HL-60/S4 treated with retinoic acid at 250 ng/mL for 4 days and 3 days (cell line): ENCODE data around the gene SGIP1.

Source experiments
- in situ Hi-C: fragments of 300-500 bp; cut with MboI; formaldehyde crosslinking; loops from 2 replicates; pipeline ENCODE4 v1.7.0; 2022; ENCODE audit warnings: low sequenced_read_pairs

SGIP1 gene, protein sequence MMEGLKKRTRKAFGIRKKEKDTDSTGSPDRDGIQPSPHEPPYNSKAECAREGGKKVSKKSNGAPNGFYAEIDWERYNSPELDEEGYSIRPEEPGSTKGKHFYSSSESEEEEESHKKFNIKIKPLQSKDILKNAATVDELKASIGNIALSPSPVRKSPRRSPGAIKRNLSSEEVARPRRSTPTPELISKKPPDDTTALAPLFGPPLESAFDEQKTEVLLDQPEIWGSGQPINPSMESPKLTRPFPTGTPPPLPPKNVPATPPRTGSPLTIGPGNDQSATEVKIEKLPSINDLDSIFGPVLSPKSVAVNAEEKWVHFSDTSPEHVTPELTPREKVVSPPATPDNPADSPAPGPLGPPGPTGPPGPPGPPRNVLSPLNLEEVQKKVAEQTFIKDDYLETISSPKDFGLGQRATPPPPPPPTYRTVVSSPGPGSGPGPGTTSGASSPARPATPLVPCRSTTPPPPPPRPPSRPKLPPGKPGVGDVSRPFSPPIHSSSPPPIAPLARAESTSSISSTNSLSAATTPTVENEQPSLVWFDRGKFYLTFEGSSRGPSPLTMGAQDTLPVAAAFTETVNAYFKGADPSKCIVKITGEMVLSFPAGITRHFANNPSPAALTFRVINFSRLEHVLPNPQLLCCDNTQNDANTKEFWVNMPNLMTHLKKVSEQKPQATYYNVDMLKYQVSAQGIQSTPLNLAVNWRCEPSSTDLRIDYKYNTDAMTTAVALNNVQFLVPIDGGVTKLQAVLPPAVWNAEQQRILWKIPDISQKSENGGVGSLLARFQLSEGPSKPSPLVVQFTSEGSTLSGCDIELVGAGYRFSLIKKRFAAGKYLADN

DNA sequence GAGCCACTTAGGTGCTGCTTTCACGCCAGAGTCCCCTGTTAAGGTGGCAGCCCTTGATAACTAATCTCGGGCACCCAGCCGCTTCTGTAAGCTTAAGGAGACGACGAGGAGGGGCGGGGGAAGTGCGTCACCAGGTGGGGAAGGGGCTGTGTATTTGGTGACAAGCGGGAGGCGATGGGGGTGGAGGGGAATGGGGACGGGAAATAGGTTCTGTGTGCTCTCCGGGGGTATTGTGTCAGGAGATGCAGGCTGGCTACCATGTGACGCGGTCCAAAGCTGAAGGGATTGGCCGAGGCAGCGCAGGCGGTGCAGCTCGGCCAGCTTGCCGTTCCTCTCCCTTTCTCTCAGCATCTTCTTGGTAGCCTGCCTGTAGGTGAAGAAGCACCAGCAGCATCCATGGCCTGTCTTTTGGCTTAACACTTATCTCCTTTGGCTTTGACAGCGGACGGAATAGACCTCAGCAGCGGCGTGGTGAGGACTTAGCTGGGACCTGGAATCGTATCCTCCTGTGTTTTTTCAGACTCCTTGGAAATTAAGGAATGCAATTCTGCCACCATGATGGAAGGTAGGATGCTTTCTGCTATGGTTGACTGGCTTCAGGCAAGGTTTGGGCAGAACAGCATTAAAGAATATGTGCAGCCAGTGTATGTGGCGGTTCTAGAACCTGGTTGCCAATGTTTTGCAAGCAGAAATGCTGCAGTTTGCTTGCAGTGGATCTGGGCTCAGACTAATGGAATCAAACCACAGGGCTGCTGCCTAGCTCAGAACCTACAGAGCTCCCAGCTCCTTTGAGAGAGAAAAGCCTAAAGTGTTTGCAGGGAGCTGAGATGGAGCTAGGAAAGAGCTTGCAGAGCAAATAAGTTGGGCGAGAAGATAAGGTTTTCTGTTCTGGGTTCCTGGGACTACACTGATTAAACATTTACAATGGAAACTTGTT lies at the start of gene SGIP1:
TSS of gene SGIP1 (plus strand) at position 350 of the 937 bp plus-strand sequence. CDS start at position 556, 206 bp downstream.
- in situ Hi-C loops, result no loop called here

DNA sequence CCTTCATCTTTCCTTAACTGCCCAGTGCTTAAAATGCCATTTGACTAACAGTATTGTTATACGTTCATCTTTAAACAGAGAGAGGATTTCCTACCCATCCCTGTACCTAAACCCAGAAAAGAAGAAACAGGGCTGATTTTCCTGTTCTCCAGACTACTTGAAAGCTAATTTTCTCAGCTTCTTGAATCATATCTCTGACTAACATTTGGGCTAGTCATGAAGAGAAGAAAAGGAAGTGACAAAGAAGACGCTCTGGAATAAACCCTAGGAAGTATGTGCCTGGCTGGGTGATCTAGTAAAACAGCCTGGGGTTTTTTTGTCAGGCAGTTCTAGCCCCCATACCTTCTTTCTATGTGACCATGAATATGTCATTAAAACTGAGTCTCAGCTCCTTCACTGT lies 44.8 kb upstream of the SGIP1 start:
- in situ Hi-C loops, result no loop called here

DNA sequence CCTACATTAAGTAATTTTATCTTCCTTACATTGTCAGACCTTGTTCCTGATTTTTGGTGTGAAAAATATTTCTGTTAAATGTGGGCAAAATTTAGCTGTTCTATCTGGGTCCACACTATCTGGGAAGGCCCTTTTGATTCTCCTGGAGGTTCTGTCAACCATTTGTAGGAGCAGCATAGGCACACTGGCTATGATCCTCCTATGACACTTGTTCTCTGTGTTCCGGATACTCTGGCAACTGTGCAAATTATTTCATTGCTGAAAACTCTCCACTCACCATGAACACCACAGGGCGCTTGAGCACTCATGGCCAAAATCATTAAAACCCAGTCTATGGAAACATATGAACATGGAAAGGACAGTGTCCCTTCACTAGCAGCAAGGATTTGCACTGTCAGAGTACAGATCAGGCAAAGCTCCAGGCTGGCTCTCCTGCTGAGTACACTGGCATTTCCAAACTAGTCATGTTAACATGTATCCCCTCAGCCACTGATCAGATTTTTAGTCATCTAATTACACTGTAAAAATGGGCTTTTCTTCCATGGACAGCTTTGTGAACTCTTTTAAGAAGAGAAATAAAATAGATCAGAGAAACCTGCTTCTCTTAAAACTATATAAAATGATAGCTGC lies 43.9 kb upstream of the SGIP1 start:
- in situ Hi-C loops, result no loop called here

DNA sequence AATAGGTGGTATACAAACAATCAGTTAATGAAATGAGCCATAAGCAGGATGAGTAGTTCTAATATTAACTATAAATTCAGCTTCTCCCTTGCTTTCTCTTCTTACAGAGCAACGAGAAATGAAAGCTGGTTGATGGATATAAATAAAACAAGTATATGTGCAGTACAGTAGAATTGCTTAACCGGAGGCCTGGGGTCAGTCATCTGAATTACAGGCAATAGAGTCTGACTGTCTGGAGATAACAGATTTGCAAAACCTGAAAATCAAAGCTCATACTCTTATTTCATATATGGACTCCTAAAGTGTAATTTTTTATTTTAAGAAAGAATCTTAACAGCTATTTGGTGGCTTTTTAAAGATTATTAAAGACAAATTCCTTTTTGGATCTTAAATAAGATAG lies 43.1 kb upstream of the SGIP1 start:
- in situ Hi-C loops, result no loop called here

DNA sequence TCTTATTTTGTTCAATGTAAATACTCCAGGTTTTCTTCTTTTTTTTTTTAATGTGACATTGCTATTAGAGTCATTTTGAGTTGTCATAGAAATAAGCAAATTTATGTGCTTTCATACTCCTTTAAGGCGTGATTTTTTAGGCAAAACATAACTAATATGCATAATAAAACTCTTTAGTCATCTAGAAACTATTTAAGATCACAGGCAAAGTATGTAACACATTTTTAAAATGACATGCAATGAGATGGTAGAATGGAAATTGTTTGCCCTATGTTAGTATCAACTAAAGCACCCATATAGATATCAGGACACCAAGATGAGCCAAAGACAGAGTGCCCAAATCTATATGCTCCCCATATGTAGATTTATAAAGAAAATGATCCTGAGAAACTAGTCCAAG lies 41.5 kb upstream of the SGIP1 start:
- in situ Hi-C loops, result no loop called here

DNA sequence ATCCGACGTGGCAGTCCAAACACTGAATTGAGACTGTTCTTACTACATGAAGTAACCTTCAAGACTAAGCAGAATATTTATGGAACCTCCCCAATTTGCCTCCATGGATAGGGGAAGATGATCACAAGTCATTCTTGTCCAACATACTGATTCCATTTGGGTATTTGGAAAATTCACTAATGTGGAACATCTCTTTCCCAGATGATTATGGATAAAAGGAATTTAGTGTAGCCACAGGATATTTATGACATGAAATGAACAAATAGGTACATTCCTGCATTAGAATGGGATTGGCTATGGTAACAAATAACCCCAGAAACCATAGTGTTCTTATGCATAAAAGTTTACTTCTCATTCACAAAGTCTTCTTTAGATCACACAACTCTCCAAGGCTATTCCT lies 40.2 kb upstream of the SGIP1 start:
- in situ Hi-C loops, result no loop called here

DNA sequence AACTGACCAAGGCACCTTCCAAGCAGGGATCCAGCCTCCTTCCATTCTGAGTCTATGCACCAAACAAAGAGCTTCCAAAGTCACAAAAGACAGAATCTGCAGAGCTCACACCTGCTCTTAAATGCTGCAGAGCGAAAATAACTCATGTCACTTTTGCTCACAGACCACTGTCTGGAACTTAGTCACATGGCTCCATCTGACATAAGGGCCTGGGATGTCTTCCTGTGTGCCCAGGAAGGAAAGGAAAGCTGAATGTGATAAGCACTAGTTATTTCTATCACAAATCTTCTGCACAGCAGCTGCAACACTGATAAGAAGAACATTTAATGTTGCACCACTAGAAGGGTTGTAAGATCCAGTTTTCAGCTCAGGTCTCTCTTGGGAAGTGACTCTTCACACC lies 39.5 kb upstream of the SGIP1 start:
- in situ Hi-C loops, result no loop called here

DNA sequence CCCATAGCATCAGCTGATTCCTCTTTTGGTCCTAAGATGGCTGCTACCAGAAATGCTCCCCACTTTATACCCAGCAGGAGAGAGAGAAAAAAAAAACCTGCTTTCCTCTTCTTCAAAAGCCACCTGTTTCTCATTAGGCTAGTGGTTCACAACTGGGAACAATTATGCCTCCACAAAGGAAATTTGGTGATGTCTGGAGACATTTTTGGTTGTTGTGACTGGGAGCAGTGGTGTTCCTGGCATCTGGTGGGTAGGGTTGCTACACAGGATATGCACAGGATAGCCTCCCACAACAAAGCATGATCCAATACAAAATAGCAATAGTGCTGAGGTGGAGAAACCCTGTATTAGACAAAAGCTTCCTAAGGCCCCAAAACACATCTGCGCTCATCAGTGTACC lies 38.5 kb upstream of the SGIP1 start:
- in situ Hi-C loops, result no loop called here

DNA sequence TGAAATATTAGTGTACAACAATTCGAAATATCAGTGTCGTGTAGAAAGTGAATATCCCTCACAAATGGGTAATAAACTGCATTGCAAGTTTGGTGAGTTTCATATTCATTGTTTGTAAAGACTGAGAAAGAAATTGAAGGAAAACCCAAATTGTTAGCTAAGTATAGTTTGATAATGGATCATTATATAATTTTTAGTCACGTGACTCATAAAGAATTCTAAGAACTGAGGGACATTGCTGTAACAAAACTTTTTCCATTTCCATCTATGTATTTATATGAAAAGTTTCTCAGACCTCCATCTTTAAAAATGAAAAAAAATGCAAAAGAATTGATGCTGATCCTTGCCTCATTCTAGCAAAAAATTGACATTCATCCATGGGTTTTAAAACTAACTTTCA lies 36.0 kb upstream of the SGIP1 start:
- in situ Hi-C loops, result no loop called here

DNA sequence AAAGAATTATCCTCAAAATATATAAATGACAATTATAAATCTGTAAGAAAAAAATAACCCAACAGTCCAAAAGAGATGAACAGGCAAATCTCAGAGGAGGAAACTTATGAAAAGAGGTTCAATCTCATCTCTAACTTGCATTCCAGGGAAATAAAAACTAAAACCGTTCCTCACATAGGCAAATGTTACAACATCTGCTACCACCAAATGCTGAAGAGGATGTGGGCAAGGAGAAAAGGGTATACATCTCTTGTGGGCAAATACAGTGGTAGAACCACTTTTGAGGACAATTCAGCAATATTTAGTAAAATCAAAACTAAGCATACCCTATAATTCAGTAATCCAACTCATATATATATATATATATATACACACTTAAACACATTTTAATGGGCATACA lies 33.7 kb upstream of the SGIP1 start:
- in situ Hi-C loops, result no loop called here

DNA sequence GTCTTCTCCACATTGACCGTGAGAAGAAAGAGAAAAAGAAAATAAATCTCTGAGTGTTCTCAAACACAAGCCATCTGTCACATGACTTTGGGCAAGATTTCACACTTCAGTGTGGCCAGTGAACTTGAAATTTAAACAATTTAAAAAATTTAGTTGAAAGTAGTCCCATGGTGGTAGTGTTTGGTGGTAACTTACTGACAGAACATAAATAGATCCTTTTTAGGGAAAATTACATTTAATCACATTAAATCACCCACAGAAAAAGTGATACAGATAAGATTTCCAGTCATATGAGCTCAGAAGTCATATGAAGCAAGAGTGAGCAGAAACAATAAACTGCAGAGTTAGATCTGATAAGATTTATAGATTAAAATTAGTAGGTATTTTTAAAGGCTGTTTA lies 31.9 kb upstream of the SGIP1 start:
- in situ Hi-C loops, result no loop called here

DNA sequence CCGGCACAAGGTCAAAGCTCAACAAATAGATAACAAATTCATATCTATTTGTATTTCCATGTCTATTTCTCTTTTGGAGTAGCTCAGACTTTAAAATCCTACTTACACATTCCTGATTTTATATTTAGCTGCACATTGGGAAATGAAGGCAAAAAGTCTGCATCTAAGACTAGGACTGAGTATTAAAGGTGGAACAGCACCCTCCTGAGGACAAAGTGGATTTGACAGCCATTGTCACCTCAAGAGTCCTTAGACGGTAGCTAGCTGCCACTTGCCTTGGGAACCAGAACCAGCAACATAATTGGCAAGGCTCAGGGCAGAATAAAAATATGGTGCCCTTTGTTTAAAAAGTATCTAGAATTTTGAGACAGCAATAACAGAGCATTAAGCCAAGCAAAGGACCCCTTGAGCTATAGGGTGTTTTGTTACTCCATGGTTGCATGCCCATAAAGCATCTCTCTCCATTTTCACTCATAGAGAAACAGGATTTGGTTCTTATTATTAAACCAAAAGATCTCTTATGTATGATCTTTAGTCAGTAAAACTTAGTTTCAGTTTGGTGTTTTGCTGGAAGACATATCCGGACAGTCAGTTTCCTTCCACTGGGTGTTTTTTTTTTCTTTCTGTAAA lies 30.0 kb upstream of the SGIP1 start:
- in situ Hi-C loops, result no loop called here

DNA sequence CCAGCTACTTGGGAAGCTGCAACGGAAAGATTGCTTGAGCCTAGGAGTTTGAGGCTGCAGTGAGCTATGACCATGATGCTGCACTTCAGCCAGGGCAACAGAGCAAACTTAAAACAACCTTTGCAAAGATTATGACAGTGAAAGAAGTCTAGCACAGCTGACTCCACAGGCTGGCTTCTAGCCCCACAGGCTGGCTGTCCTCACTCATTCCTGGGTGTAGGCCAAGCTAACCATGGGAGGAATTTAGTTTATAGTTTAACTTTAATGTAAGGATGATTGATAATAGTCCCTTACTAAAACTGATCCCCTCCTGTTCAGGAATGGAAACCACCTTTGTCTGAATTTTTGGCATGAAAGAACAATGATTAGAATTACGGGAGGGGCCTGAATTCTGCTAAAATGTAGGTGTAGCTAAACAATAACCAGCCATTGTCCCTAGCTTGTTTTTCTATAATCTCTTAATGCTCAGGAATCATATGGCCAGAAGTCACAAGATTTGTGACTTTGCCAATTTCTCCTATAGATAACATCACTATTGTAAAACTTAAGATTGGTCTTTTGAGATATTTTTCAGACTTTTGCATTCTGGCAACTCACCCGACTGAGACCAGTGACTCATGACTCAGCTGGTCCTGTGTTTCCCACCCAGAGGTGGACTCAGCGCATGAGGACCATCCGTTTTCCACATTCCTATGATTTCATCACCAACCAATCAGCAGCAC lies 28.1 kb upstream of the SGIP1 start:
- in situ Hi-C loops, result no loop called here

DNA sequence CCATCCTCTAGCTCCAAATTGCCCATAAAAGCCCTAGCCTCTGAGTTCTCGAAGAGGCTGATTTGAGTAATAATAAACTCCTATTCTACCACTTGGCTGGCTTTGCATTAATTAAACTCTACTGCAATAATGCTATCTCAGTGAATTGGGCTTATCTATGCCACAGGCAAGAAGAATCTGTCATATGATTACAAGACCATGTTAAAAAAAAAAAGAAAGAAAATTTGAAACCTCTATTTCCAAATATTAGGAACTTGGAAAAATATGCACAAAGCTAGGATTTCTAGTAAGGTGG lies 27.6 kb upstream of the SGIP1 start:
- in situ Hi-C loops, result no loop called here

DNA sequence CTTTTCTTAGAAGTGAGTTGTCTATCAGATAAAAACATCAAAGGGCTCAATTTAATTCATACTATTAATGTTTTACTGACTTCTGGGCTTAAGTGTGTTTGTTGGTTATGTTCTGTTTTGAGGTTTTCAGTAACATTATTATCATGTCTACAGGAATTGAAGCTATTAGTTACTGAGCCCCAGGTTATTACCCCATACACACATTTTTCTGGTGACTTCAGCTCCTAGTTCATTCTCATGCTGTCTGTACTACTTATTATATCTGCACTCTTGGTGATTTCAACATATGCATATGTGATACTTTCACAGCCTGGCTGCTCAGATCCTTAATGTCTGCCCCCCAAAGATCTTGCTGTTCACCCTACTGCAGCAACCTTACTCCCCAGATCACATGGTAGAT lies 27.0 kb upstream of the SGIP1 start:
- in situ Hi-C loops, result no loop called here

DNA sequence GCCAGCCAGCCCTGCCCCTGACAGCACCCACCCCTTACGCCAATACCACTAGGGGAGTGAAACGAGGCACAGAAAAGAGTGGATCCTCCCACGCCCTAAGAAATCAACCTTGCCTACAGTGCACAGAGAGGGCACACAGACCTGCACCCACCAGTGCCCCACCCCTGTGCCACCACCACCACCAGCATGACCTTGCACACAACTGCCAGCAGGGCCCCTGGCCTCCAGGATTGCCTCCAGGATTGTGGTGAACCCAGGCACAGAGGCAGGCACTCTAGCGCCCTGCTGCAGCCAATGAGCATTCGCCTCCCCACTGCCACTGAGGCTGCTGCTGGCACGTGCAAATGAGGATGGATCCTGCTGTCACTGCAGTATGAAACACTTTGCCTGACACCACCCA lies 23.5 kb upstream of the SGIP1 start:
- in situ Hi-C loops, result no loop called here

DNA sequence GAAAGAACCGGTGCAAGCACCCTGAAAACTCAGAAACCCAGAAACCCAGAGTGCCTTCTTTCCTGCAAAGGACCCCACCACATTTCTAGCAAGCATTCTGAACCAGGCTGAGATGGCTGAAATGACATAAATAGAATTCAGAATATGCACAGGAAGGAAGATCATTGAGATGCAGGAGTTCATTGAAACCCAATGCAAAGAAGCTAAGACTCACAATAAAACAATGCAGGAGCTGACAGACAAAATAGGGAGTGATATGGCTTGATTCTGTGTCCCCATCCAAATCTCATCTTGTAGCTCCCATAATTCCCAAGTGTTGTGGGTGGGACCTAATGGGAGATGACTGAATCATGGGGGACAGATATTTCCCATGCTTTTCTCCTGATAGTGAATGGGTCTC lies 22.8 kb upstream of the SGIP1 start:
- in situ Hi-C loops, result no loop called here

DNA sequence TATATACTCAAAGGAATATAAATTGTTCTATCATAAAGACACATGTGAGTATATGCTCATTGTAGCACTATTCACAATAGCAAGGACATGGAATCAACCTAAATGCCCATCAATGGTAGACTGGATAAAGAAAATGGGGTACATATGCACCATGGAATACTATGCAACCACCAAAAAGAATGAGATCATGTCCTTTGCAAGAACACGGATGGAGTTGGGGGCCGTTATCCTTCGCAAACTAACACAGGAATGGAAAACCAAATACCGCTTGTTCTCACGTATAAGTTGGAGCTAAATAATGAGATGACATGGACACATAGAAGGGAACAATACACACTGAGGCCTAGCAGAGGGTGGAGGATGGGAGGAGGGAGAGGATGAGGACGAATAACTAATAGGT lies 16.0 kb upstream of the SGIP1 start:
- in situ Hi-C loops, result no loop called here

DNA sequence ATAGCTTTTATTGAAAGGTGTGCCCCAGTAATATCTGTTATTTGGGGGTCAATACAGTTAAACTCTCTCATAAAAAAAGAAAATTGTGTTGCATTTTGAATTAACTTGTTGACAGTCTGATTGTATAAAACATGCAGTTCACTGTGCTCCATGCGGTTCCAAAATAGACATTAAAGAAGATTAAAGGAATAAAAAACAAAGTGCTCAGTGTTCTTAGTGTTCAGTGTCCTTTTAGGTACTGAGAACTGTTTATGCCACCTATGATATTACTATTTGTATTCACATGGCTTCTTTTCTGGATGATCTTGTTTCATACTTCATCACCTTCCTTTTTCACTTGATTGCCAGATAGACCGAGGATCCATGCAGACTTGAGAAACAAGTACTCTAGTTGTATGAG lies 15.3 kb upstream of the SGIP1 start:
- in situ Hi-C loops, result no loop called here

DNA sequence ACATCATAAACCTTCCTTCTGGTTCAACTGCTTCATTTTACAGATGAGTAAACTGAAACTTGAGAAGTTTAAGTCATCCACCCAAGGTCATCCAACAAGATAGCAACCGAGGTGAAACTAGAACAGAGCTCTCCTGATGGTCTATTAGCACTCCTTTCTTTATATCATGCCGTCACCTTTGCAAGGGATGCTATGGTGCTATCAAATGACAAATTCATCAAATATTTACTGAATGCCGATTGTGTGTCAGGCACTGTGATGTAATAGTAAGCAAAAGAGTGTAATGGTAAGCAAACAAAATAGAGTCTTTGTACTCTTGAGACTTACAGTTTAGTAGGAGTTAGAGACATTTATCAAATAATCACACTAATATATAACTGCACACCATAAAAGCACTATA lies 14.0 kb upstream of the SGIP1 start:
- in situ Hi-C loops, result no loop called here
